ENCODE measurements around the gene SRPK2.

SRPK2 gene

DNA sequence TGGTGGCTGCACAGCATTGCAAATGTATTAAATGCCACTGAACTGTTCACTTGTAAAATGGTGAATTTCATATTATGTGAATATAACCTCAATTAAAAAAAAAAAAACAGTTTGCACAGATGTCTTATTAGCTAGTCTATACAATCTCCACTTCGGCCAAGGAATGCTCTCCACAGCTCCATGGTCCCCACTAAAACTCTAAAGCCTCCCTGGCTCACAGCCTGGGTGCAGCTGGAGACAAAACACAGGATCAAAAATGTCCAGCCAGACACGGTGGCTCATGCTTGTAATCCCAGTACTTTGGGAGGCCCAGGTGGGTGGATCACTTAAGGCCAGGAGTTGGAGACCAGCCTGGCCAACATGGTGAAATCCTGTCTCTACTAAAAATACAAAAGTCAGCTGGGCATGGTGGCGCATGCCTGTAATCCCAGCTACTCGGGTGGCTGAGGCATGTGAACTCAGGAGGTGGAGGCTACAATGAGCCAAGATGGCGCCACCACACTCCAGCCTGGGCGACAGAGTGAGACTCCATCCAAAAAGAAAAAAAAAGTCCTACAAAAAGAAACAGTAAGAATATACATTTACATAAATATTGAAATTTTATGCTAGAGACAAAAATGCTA is 66.0 kb downstream of the SRPK2 start:
- H3K4me3 ChIP-seq (ENCODE audit: low read length in 2 of 2): no peak overlapping the region
- no peak overlapping the region for H3K14ac ChIP-seq (ENCODE audit: low read length)
- no peak overlapping the region for H4K91ac ChIP-seq (ENCODE audit: low read depth, low read length, poor library complexity)
- peaks cover 3 to 14% of the 10 kb centered on the region in 2 donors for H3K9me3 ChIP-seq (replicated peaks in 1 of 2; ENCODE audit: control insufficient read depth in 2 of 2, insufficient read depth in 1 of 2, low read depth in 1 of 2, low read length in 2 of 2)
- H2BK120ac ChIP-seq (ENCODE audit: low read depth, low read length): no peak overlapping the region
- no peak overlapping the region for H3K27ac ChIP-seq (replicated peaks; ENCODE audit: low read length)
- H3K9ac ChIP-seq (ENCODE audit: low read depth, low read length, poor library complexity): no peak overlapping the region
- DNase-seq (ENCODE audit: low spot score): no peak
- H3K4me2 ChIP-seq (ENCODE audit: insufficient read depth, low read length, poor library complexity, severe bottlenecking): no peak overlapping the region
- H4K8ac ChIP-seq (ENCODE audit: low read depth, low read length): no peak overlapping the region
- peaks cover 5% of the 10 kb centered on the region for H3K79me1 ChIP-seq (ENCODE audit: low read depth, low read length)
- H3K36me3 ChIP-seq (replicated peaks in 1 of 2; ENCODE audit: control insufficient read depth in 2 of 2, insufficient read depth in 2 of 2, low read length in 2 of 2): peaks cover 0 to 3% of the 10 kb centered on the region in 2 donors
- no peak overlapping the region for H3K18ac ChIP-seq (ENCODE audit: low read length)
- no peaks in the 10 kb centered on the region for H3K27me3 ChIP-seq (ENCODE audit: control insufficient read depth in 3 of 3, insufficient read depth in 3 of 3, low read depth in 1 of 3, low read length in 3 of 3)
- no peak overlapping the region for H3K4ac ChIP-seq (ENCODE audit: low read length)
- WGBS, 2 donors (ENCODE audit: extremely low coverage in 2 of 2, insufficient read length in 2 of 2, insufficient replicate concordance in 1 of 2): no CpG with 5 or more reads among the region's 6 CpGs
- no peak overlapping the region for H2BK15ac ChIP-seq (ENCODE audit: low read length)
- H3K4me1 ChIP-seq (ENCODE audit: control insufficient read depth in 2 of 2, insufficient read depth in 1 of 2, low read depth in 1 of 2, low read length in 2 of 2): no peaks in the 10 kb centered on the region
- H3K23ac ChIP-seq (ENCODE audit: low read depth, low read length, poor library complexity): no peak overlapping the region
- H2AFZ ChIP-seq (ENCODE audit: low read length): no peak overlapping the region
- H2BK5ac ChIP-seq (ENCODE audit: low read length): no peak overlapping the region
- no peak overlapping the region for H2AK5ac ChIP-seq (ENCODE audit: low read depth, low read length)
- no peak overlapping the region for H2BK12ac ChIP-seq (ENCODE audit: low read length)

- Histone ChIP-seq H3K9ac (ENCODE audit: low read depth, low read length, poor library complexity) (no peak overlapping the region), H3K9me3 (replicated peaks in 1 of 2; ENCODE audit: control insufficient read depth in 2 of 2, insufficient read depth in 1 of 2, low read depth in 1 of 2, low read length in 2 of 2) (peaks cover 3 to 14% of the 10 kb centered on the region in 2 donors), H2AFZ (ENCODE audit: low read length) (no peak overlapping the region), H3K27ac (replicated peaks; ENCODE audit: low read length) (no peak overlapping the region), H2BK5ac (ENCODE audit: low read length) (no peak overlapping the region), H3K4me1 (ENCODE audit: control insufficient read depth in 2 of 2, insufficient read depth in 1 of 2, low read depth in 1 of 2, low read length in 2 of 2) (no peaks in the 10 kb centered on the region), H3K27me3 (ENCODE audit: control insufficient read depth in 3 of 3, insufficient read depth in 3 of 3, low read depth in 1 of 3, low read length in 3 of 3) (no peaks in the 10 kb centered on the region), H3K18ac (ENCODE audit: low read length) (no peak overlapping the region), H2BK12ac (ENCODE audit: low read length) (no peak overlapping the region), H3K23ac (ENCODE audit: low read depth, low read length, poor library complexity) (no peak overlapping the region), H3K79me1 (ENCODE audit: low read depth, low read length) (peaks cover 5% of the 10 kb centered on the region), H3K4me2 (ENCODE audit: insufficient read depth, low read length, poor library complexity, severe bottlenecking) (no peak overlapping the region), H2BK120ac (ENCODE audit: low read depth, low read length) (no peak overlapping the region), H3K4me3 (ENCODE audit: low read length in 2 of 2) (no peak overlapping the region), H4K8ac (ENCODE audit: low read depth, low read length) (no peak overlapping the region), H3K4ac (ENCODE audit: low read length) (no peak overlapping the region), H2AK5ac (ENCODE audit: low read depth, low read length) (no peak overlapping the region), H4K91ac (ENCODE audit: low read depth, low read length, poor library complexity) (no peak overlapping the region), H3K36me3 (replicated peaks in 1 of 2; ENCODE audit: control insufficient read depth in 2 of 2, insufficient read depth in 2 of 2, low read length in 2 of 2) (peaks cover 0 to 3% of the 10 kb centered on the region in 2 donors), H2BK15ac (ENCODE audit: low read length) (no peak overlapping the region), H3K14ac (ENCODE audit: low read length) (no peak overlapping the region)
- WGBS, 2 donors (ENCODE audit: extremely low coverage in 2 of 2, insufficient read length in 2 of 2, insufficient replicate concordance in 1 of 2): no CpG with 5 or more reads among the region's 10 CpGs
- no peak for DNase-seq (ENCODE audit: low spot score)
These were observed 66.8 kb downstream of the SRPK2 start for GRCh38 chr7:105321754-105322455.

DNA sequence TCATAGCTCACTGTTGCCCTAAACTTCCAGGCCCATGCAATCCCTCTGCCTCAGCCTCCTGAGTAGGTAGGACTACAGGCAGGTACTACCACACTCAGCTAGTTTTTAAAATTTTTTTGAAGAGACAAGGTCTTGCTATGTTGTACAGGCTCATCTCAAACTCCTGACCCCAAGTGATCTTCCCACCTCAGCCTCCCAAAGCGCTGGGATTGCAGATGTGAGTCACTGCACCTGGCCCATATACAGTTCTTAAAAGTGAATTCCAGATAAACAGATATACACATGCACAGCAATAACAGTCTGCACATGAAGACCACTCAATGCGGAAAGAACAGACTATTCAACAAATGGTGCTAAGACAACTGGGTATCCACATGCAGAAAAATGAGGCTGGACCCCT is 67.8 kb downstream of the SRPK2 start:
- no peak overlapping the region for H3K4ac ChIP-seq (ENCODE audit: low read length)
- H3K18ac ChIP-seq (ENCODE audit: low read length): no peak overlapping the region
- no peak overlapping the region for H2AFZ ChIP-seq (ENCODE audit: low read length)
- H3K4me1 ChIP-seq (ENCODE audit: control insufficient read depth in 2 of 2, insufficient read depth in 1 of 2, low read depth in 1 of 2, low read length in 2 of 2): no peaks in the 10 kb centered on the region
- no peak overlapping the region for H4K91ac ChIP-seq (ENCODE audit: low read depth, low read length, poor library complexity)
- no peak overlapping the region for H3K14ac ChIP-seq (ENCODE audit: low read length)
- H3K4me3 ChIP-seq (ENCODE audit: low read length in 2 of 2): no peak overlapping the region
- H3K79me1 ChIP-seq (ENCODE audit: low read depth, low read length): peaks cover 5% of the 10 kb centered on the region
- peaks cover 0 to 3% of the 10 kb centered on the region in 2 donors for H3K36me3 ChIP-seq (replicated peaks in 1 of 2; ENCODE audit: control insufficient read depth in 2 of 2, insufficient read depth in 2 of 2, low read length in 2 of 2)
- H3K27me3 ChIP-seq (ENCODE audit: control insufficient read depth in 3 of 3, insufficient read depth in 3 of 3, low read depth in 1 of 3, low read length in 3 of 3): no peaks in the 10 kb centered on the region
- no peak overlapping the region for H3K27ac ChIP-seq (replicated peaks; ENCODE audit: low read length)
- no peak overlapping the region for H2BK15ac ChIP-seq (ENCODE audit: low read length)
- no peak overlapping the region for H3K4me2 ChIP-seq (ENCODE audit: insufficient read depth, low read length, poor library complexity, severe bottlenecking)
- no peak for DNase-seq (ENCODE audit: low spot score)
- H2BK120ac ChIP-seq (ENCODE audit: low read depth, low read length): no peak overlapping the region
- H3K23ac ChIP-seq (ENCODE audit: low read depth, low read length, poor library complexity): no peak overlapping the region
- no CpG with 5 or more reads among the region's 2 CpGs for WGBS, 2 donors (ENCODE audit: extremely low coverage in 2 of 2, insufficient read length in 2 of 2, insufficient replicate concordance in 1 of 2)
- no peak overlapping the region for H2BK5ac ChIP-seq (ENCODE audit: low read length)
- H3K9me3 ChIP-seq (replicated peaks in 1 of 2; ENCODE audit: control insufficient read depth in 2 of 2, insufficient read depth in 1 of 2, low read depth in 1 of 2, low read length in 2 of 2): peaks cover 3 to 14% of the 10 kb centered on the region in 2 donors
- H3K9ac ChIP-seq (ENCODE audit: low read depth, low read length, poor library complexity): no peak overlapping the region
- H4K8ac ChIP-seq (ENCODE audit: low read depth, low read length): no peak overlapping the region
- H2BK12ac ChIP-seq (ENCODE audit: low read length): no peak overlapping the region
- H2AK5ac ChIP-seq (ENCODE audit: low read depth, low read length): no peak overlapping the region

- no peak overlapping the region for H3K14ac ChIP-seq (ENCODE audit: low read length)
- H3K4me1 ChIP-seq (ENCODE audit: control insufficient read depth in 2 of 2, insufficient read depth in 1 of 2, low read depth in 1 of 2, low read length in 2 of 2): no peaks in the 10 kb centered on the region
- H4K8ac ChIP-seq (ENCODE audit: low read depth, low read length): no peak overlapping the region
- H4K91ac ChIP-seq (ENCODE audit: low read depth, low read length, poor library complexity): no peak overlapping the region
- no peak overlapping the region for H3K23ac ChIP-seq (ENCODE audit: low read depth, low read length, poor library complexity)
- no peak overlapping the region for H2AK5ac ChIP-seq (ENCODE audit: low read depth, low read length)
- no CpG with 5 or more reads among the region's 10 CpGs for WGBS, 2 donors (ENCODE audit: extremely low coverage in 2 of 2, insufficient read length in 2 of 2, insufficient replicate concordance in 1 of 2)
- DNase-seq (ENCODE audit: low spot score): no peak
- no peak overlapping the region for H2BK15ac ChIP-seq (ENCODE audit: low read length)
- H2AFZ ChIP-seq (ENCODE audit: low read length): no peak overlapping the region
- H3K18ac ChIP-seq (ENCODE audit: low read length): no peak overlapping the region
- no peak overlapping the region for H2BK5ac ChIP-seq (ENCODE audit: low read length)
- H3K4me2 ChIP-seq (ENCODE audit: insufficient read depth, low read length, poor library complexity, severe bottlenecking): no peak overlapping the region
- H3K4me3 ChIP-seq (ENCODE audit: low read length in 2 of 2): no peak overlapping the region
- H3K36me3 ChIP-seq (replicated peaks in 1 of 2; ENCODE audit: control insufficient read depth in 2 of 2, insufficient read depth in 2 of 2, low read length in 2 of 2): peaks cover 0 to 3% of the 10 kb centered on the region in 2 donors
- H3K9me3 ChIP-seq (replicated peaks in 1 of 2; ENCODE audit: control insufficient read depth in 2 of 2, insufficient read depth in 1 of 2, low read depth in 1 of 2, low read length in 2 of 2): peaks cover 3 to 14% of the 10 kb centered on the region in 2 donors
- no peak overlapping the region for H3K4ac ChIP-seq (ENCODE audit: low read length)
- no peak overlapping the region for H2BK12ac ChIP-seq (ENCODE audit: low read length)
- H3K27me3 ChIP-seq (ENCODE audit: control insufficient read depth in 3 of 3, insufficient read depth in 3 of 3, low read depth in 1 of 3, low read length in 3 of 3): no peaks in the 10 kb centered on the region
- H3K27ac ChIP-seq (replicated peaks; ENCODE audit: low read length): no peak overlapping the region
- no peak overlapping the region for H3K9ac ChIP-seq (ENCODE audit: low read depth, low read length, poor library complexity)
- peaks cover 5% of the 10 kb centered on the region for H3K79me1 ChIP-seq (ENCODE audit: low read depth, low read length)
- no peak overlapping the region for H2BK120ac ChIP-seq (ENCODE audit: low read depth, low read length)
These were observed 69.1 kb downstream of the SRPK2 start for GRCh38 chr7:105319578-105319977.

All from neuronal stem cell (in vitro differentiated cells).